ENCODE results near the gene RNF208. TPM values are rescaled to one million over a fixed set of nuclear protein-coding genes. Genes with fewer than 3 reads are reported as not detected.

Gene RNF208
- total RNA-seq, 4 donors from 2014 or later: 2.3 to 4.5 (median 3.8) TPM

DNA sequence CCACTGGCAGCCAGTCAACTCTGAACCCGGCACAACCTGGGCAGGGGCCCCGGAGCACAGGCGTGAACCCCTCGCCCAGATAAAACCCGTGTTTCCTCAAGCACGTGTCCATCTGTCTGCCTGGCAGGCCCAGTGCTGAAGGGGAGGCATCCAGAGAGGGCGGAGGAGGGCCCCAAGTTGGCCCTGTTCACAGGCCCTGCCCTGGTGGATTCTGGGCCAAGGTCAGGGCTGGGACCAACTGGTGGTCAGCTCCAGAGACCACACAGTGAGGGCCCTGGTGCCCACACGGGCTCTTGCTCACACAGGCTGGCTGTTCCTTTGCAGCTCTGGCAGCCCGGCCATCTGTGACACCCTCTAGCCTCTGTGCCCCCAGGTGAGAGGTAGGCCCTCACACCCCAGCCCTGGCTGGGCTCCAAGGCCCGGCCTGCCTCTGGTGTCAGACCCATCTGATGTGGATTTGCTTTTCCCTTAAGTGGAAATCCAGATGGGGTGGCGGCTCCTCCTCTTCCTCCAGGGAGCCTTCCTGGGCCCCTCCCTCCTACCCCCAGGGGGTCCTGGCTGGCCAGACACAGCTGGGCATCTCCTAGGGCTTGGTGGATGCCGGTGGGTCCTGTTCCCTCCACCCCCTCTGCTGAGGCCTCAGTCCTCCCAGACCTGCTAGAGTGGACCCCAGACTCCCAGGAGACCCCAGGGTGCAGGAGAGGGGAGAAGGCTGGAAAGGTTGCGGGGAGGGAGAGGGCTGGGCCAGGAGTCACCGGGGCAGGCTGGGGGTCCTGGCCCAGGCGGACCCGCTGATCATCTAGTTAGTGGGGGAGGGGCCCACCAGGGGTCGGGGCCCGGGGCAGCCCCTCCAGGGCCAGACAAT is 28.5 kb upstream of the RNF208 start:
- no peaks in the 10 kb centered on the region for H3K9me3 ChIP-seq
- H3K4me3 ChIP-seq (replicated peaks in 1 of 3): no peak overlapping the region
- intact Hi-C loops (cut with DNase I): no loop called here
- H3K4me1 ChIP-seq: peaks cover 5 to 10% of the 10 kb centered on the region in 2 donors
- no peaks in the 10 kb centered on the region for H3K36me3 ChIP-seq
- WGBS, 2 donors: 59 to 67% methylated on average over 8 to 14 of the region's 18 CpGs
- no peaks in the 10 kb centered on the region for H3K27me3 ChIP-seq
- no peak overlapping the region for H3K27ac ChIP-seq
- no peak for TF ChIP-seq POLR2A (IDR thresholded peaks at IDR 0.05)
- TF ChIP-seq, protein P1, sequence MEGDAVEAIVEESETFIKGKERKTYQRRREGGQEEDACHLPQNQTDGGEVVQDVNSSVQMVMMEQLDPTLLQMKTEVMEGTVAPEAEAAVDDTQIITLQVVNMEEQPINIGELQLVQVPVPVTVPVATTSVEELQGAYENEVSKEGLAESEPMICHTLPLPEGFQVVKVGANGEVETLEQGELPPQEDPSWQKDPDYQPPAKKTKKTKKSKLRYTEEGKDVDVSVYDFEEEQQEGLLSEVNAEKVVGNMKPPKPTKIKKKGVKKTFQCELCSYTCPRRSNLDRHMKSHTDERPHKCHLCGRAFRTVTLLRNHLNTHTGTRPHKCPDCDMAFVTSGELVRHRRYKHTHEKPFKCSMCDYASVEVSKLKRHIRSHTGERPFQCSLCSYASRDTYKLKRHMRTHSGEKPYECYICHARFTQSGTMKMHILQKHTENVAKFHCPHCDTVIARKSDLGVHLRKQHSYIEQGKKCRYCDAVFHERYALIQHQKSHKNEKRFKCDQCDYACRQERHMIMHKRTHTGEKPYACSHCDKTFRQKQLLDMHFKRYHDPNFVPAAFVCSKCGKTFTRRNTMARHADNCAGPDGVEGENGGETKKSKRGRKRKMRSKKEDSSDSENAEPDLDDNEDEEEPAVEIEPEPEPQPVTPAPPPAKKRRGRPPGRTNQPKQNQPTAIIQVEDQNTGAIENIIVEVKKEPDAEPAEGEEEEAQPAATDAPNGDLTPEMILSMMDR (IDR thresholded peaks at IDR 0.05): no peak
- DNase-seq: no peak

DNA sequence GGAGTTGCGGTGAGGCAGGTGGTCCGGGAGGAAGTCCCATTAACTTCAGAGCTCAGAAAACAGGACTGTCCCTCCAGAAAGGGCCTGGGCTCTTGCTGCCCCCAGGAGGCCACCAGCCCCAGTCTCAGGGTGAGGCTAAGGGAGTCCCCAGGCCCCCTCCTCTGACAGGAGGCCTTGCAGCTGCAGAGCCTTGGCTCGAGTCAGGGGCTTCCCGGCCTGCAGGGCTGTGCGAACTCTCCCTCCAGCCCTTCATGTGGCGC is 25.8 kb upstream of the RNF208 start:
- peaks cover 6 to 9% of the 10 kb centered on the region in 2 donors for H3K36me3 ChIP-seq
- H3K9me3 ChIP-seq: no peaks in the 10 kb centered on the region
- intact Hi-C loops (cut with DNase I): no loop called here
- TF ChIP-seq, protein P1 (IDR thresholded peaks at IDR 0.05): no peak
- no peak for TF ChIP-seq POLR2A (IDR thresholded peaks at IDR 0.05)
- H3K27me3 ChIP-seq: no peaks in the 10 kb centered on the region
- no peak overlapping the region for H3K4me3 ChIP-seq (replicated peaks in 1 of 3)
- H3K27ac ChIP-seq: no peak overlapping the region
- WGBS, 2 donors: 80 to 92% methylated on average over 4 to 6 of the region's 6 CpGs
- H3K4me1 ChIP-seq: peaks cover 0 to 2% of the 10 kb centered on the region in 2 donors
- no peak for DNase-seq

DNA sequence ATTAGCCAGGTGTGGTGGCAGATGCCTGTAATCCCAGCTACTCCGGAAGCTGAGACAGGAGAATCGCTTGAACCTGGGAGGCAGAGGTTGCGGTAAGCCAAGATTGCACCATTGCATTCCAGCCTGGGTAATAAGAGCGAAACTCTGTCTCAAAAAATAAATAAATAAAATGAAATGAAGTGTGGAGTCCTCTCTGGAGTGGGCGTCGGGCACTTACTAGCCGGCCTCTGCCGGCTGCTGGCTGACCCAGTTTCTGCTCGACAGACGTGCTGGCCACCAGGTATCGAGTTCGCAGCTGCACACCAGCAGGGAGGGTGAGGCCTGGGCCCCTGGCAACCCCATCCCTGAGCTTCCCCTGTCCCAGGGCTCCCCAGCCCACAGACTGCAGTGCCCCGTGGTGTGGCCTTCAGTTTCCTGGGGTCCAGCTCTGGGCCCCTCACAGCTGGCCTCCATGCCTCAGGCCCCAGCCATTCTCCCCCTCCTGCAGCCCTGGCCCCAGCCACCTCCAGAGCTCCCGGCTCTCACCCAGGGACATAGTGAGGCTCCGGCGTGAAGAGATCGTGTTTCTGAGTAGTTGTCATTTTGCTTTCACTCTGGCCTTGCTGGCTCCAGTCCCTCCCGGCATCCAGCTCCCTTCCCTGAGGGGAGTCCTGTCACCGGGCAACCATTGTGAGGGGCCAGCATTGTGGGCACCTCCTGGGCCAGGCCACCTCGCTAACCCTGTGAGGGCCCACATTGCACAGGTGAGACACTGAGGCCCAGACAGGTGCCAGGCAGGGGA is 25.3 kb upstream of the RNF208 start:
- Histone ChIP-seq H3K4me1 (peaks cover 4 to 7% of the 10 kb centered on the region in 2 donors), H3K27ac (no peak overlapping the region), H3K4me3 (replicated peaks in 1 of 3) (no peak overlapping the region), H3K36me3 (peaks cover 12% of the 10 kb centered on the region in 2 donors), H3K9me3 (no peaks in the 10 kb centered on the region), H3K27me3 (no peaks in the 10 kb centered on the region)
- 50 to 58% methylated on average over 12 to 19 of the region's 20 CpGs for WGBS, 2 donors
- intact Hi-C loops (cut with DNase I): no loop called here
- DNase-seq: peak; percentile 59 to 71
- TF ChIP-seq POLR2A (IDR thresholded peaks at IDR 0.05): no peak
- TF ChIP-seq, protein P1 (IDR thresholded peaks at IDR 0.05): no peak

DNA sequence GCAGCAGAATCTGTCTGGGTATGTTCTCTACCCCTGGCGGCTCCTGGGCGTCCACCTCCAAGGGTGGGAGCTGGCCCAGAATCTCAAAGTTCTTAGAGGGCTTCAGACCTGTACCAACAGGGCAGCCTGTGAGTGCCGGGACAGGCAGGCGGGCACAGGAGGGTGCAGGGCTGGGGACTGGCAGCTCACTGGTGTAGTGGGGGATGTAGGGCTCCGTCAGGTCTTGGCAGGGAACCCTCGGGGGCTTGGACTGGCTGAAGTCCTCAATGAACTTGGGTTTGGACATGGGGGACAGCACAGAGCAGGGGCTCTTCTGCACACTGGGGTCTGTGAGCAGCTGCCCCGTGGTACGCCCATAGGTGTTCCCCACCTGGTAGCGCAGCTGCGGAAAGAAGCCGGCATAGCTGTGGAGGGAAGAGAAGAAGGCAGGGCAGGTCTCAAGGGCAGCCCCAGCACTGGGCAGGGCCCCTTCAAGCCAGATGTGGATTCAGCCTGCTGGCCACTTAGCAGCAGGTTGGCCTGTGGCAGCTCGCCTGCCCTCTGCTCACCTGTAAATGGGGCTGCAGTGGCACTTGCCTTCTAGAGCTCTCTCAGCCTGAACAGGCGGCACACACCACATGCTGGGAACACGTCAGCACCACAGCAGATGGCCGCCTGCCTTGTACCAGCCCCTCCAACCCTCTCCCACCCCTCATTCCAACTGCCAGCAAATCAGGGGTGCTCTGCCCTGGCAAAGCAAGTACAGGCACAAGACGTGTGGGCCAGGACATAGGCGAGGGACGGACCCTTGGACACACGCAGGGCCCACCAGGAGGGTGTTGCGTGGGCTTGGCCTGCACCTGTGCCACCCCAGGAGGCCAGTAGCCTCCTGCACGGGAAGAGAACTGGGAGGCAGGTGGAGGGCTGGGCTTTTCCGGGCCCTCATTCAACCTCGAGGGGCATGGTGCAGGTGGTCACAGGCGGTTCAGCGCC is 23.7 kb upstream of the RNF208 start:
- intact Hi-C loops (cut with DNase I): no loop called here
- TF ChIP-seq, protein P1 (IDR thresholded peaks at IDR 0.05): no peak
- no peak for TF ChIP-seq POLR2A (IDR thresholded peaks at IDR 0.05)
- 89 to 93% methylated on average over 14 of the region's 25 CpGs for WGBS, 2 donors
- Histone ChIP-seq H3K36me3 (peaks cover 16 to 18% of the 10 kb centered on the region in 2 donors), H3K4me1 (peaks cover 8 to 12% of the 10 kb centered on the region in 2 donors), H3K9me3 (no peaks in the 10 kb centered on the region), H3K27ac (no peak overlapping the region), H3K4me3 (replicated peaks in 1 of 3) (no peak overlapping the region), H3K27me3 (no peaks in the 10 kb centered on the region)
- no peak for DNase-seq
